NCI-H69 (cell line): Measurements from ENCODE around the gene PPP4R2.
"Not testable (repeated sequence)": the region's sequence is repeated elsewhere in the genome, so short reads cannot be mapped to it uniquely, and the experiment has no call there.

Experiments used
- DNase-seq: peaks from one replicate; lab custom pipeline; 2025; lab: John Stamatoyannopoulos, UW

Gene PPP4R2

GRCh38 chr3:73026111-73026759 is 29.6 kb downstream of the PPP4R2 start:
- peak; percentile 37 for DNase-seq

- DNase-seq: no peak
Observed at GRCh38 chr3:73026760-73027113, 30.1 kb downstream of the PPP4R2 start.

DNA sequence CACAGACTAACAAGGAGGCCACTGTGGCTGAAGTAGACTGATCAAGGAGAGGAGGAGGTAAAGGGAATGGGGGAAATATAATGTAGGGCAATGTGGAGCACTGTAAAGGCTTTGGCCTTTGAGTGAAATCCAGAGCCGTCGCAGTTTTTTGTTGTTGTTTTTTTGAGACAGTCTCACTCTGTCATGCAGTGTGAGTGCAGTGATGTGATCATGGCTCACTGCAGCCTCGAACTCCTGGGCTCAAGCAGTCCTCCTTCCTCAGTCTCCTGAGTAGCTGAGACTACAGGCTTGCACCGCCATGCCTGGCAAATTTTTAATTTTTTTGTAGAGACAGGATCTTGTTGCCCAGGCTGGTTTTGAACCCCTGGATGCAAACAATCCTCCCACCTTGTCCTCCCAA is 32.2 kb downstream of the PPP4R2 start:
- DNase-seq: no peak

DNA sequence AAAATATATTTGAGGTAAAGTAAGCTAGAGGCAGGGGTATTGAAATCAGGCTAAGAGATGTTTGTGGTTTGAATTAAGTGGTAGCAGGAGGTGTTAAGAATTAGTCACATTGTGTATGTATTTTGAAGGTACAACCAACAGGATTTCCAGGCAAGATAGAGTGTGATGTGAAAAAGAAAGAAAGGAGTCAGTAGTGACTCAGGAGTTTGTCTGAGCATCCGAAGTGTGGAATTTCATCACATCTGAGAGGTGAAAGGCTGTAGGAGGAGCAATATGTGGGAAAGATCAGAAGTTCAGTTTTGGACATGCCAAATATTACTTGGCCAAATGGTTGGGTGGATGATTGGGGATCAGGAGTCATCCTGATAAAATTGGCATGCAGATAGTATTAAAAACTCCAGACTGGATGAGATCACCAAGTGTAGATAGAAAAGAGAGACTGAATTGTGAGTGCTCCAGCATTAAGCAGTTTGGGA is 32.7 kb downstream of the PPP4R2 start:
- no peak for DNase-seq

DNA sequence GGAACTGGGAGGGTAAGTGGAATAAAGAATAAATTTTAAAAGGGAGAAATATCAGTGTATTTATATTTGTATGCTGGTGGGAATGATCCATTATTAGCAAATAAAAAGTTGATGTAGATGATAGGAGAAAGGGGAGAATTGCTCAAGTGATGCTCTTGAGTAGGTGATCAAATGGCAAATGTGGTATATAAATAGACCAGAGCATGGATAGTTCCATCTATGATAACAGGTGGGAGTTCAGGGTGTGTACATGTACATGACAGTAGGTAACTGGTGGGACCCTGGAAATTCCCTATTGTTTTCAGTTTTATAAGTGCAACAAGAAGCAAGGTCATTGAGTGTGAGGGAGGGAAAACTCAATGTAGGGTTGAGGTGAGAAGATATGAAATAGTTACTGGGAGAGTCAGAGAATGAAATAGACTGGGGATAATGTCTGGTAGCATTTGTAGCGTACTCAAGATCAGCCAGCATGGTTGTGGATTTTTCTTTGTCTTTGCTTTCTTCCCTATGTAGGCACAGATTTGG is 33.5 kb downstream of the PPP4R2 start:
- DNase-seq: no peak

DNA sequence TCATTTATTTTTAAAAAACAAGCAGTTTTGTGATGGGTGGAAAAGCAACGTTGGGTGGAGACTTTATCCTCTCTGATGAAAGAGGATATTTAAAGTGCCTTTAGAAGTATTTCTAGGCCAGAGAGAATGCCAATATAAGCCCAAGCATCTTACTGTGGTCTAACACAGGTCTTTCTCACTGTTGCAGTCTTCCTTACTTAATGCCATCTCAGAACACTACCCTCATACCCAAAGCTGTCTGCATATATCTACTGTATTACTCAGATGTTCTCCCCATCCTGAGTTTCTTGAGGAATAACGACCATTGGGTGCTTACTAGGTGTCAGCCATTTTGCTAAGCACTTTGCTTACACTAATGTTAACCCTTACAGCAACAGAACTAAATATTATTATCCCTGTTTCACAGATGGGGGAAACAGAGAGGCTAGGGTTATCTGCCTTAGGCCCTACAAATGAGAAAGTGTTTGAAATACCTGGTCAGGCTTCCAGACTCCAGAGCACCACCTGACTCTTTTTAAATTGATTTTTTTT is 35.0 kb downstream of the PPP4R2 start:
- DNase-seq: no peak

GRCh38 chr3:73036694-73037591 is 40.3 kb downstream of the PPP4R2 start:
- DNase-seq: peak; percentile 24

DNA sequence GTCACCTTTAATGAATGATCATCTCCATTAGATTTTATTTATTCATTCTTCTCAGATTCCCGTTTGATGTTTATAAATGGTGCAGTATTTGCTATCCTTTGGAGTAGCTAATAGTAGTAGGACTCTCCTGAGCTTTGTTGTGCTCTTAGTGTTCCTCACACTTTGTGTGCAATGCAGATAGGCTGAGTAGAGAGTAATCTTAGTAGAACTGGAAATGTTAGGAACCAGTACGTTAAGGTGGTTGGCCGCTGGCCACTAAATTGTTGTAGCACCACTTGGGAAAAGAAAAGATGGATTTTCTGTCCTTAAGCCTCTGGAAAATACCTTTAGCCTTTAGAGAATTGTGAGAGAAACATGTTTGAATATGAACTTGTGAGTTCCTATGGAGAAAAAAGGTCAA is 44.9 kb downstream of the PPP4R2 start:
- peak; percentile 15 for DNase-seq

DNA sequence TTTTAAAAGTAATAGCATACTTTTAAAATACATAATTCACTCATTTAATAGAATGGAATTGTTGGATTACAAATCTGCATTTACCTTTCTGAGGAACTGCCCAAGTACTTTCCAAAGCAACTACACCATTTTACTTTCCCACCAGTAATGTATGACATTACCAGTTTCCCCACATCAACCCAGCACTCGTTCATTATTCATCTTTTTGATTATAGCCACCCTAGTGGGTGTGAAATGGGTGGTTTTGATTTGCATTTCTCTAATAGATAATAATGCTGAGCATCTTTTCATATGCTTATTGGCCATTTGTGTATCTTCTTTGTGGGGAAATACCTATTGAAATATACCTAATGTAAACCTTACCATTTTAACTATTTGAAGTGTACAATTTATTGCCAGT is 46.8 kb downstream of the PPP4R2 start:
- no peak for DNase-seq

GRCh38 chr3:73045391-73045790 is 48.8 kb downstream of the PPP4R2 start:
- DNase-seq: no peak

- peak; percentile 67 for DNase-seq
Observed at GRCh38 chr3:73046195-73046594, 49.6 kb downstream of the PPP4R2 start.

GRCh38 chr3:73049319-73049718 is 52.7 kb downstream of the PPP4R2 start:
- DNase-seq: no peak

GRCh38 chr3:73052857-73053256 is 56.2 kb downstream of the PPP4R2 start:
- DNase-seq: peak; percentile 37

- no peak for DNase-seq
Observed at GRCh38 chr3:73055583-73055982, 59.0 kb downstream of the PPP4R2 start.

DNA sequence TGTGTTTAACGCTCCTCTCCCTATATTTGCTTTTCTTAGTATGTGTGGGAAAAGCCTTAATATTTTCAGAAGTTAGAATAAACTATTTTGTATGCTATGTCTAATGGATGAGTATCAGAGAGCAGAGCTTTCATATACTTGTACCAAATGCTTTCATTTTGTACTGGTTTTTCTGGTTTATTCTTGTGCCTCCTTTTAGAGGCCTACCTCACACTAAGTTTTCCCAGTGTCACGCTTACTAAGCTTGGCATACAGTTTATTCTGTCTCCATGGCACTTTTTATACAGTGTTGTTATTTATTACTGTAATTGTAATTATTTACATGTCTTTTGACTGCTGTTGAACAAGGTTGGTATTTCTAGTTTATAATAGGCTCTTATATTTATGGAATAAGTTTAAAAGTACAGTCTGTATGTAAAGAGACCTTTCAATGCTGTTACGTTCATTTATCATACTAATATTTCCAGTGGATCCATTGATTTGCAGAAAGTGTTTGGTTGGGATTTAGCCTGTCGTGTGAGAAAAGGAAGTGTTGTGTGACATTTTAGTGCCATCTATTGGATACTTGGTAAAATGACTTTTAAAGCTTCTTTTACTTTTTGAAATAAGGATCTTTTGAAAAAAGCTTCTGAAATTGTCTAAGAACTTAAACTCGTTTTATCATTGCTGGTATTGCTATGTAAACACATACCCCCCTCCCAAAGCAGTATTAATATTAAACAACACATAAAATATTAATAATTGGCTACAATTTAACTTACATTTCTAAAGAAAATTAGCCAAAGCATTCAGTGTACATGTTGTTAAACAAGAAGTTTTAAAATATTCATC is 59.6 kb downstream of the PPP4R2 start:
- peak; percentile 63 for DNase-seq

GRCh38 chr3:73056845-73057150 is 60.2 kb downstream of the PPP4R2 start:
- no peak for DNase-seq

- DNase-seq: no peak
Observed at GRCh38 chr3:73060302-73060723, 63.7 kb downstream of the PPP4R2 start.

DNA sequence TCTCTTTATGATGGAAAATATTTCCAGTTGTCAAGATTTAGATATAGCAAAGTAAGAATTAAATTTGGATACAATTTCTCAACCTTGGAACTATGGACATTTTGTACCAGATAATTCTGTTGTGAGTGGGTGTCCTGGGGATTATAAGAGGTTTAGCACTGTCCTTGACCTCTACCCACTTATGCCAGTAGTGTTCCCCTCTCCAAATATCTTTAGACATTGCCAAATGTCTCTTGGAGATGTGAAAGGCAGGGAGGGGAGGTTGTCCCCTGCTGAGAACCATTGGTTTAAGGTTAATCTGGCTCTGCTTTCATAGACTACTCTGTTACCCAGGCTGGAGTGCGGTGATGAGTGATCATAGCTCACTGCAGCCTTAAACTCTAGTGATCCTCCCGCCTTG is 64.8 kb downstream of the PPP4R2 start, which contains the start of gene EBLN2:
Gene EBLN2 (plus strand): TSS at position 244 of the 400 bp plus-strand sequence. CDS start 423 bp downstream, outside the sequence.
- no peak for DNase-seq

- not testable (repeated sequence) for DNase-seq
Observed at GRCh38 chr3:73066243-73066642, 69.6 kb downstream of the PPP4R2 start.

GRCh38 chr3:73068419-73068818 is 71.8 kb downstream of the PPP4R2 start:
- no peak for DNase-seq

DNA sequence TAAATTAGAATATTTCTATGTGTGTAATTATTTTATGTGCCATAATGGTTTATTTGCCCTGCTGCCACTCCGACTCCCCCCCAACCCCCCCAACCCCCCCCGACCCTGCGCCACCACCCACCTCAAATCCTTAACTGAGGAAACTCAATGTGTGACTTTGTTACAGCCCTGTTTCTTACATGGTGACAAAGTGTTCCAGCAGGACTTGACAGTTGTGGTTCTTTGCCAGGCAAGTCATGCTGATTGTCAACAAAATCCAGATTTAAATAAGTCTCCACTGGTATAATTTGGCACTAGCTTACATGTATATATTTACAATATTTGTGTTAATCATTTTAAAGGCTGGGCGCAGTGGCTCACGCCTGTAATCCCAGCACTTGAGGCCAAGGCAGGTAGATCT is 72.6 kb downstream of the PPP4R2 start:
- DNase-seq: no peak
